HAP-1 (cell line): ENCODE results near the gene SLC26A8.

Source experiments
- DNase-seq, 2 experiments: peaks; one replicate each; pipeline ENCODE4 v3.0.0-alpha.2; 2016 to 2020; ENCODE audit warnings: low spot score in 2 of 2
- H3K27me3 ChIP-seq: fragments of 250-450 bp; sonication (Bioruptor Pico); 2 replicates; pipeline ENCODE4 v1.5.1; 2020; ENCODE audit warnings: low read depth, mild to moderate bottlenecking, moderate library complexity
- H3K36me3 ChIP-seq: fragments of 250-450 bp; sonication (Bioruptor Pico); replicated peaks from 2 replicates; pipeline ENCODE4 v1.5.1; 2020; ENCODE audit warnings: mild to moderate bottlenecking
- H3K4me1 ChIP-seq: fragments of 250-450 bp; sonication (Bioruptor Pico); 2 replicates; pipeline ENCODE4 v1.5.1; 2020; ENCODE audit warnings: mild to moderate bottlenecking
- H3K4me3 ChIP-seq: fragments of 250-450 bp; sonication (Bioruptor Pico); 2 replicates; pipeline ENCODE4 v1.5.1; 2020; ENCODE audit warnings: mild to moderate bottlenecking, moderate library complexity
- H3K9me3 ChIP-seq: fragments of 250-450 bp; sonication (Bioruptor Pico); 2 replicates; pipeline ENCODE4 v1.5.1; 2020; ENCODE audit warnings: mild to moderate bottlenecking, moderate library complexity
- in situ Hi-C: fragments of 300-500 bp; cut with MboI; formaldehyde crosslinking; loops from 3 replicates; pipeline ENCODE4 v1.14.3; 2020; ENCODE audit warnings: low sequenced_read_pairs, inconsistent platforms, mixed read lengths

The SLC26A8 gene

DNA sequence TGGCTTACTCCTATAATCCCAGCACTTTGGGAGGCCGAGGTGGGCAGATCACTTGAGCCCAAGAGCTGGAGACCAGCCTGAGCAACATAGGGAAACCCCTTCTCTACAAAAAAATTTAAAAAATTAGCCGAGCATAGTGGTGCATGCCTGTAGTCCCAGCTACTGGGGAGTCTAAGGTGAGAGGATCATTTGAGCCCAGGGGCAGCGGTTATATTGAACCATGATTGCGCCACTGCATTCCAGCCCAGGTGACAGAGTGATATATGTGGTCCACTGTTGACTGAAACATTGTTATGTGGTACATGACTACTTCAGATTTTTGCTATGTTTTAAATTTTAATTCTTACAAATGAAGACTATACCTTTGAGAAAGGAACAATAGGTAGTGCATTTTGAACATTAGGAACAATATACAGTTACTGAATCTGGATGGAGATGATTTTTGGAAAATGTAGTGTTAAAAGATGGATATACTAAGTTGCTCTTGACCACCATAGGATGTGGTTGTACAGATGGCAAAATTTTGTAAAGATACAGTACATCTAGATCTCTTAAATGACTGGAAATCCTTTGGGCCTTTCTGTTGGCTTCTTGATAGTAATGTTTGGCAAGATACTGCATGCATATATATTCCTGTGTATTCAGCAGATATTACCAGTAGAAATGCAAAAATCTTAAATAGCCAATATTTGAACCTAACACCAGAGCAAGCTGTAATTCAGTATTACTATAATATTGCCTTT, 39.0 kb upstream of the SLC26A8 start:
- Histone ChIP-seq H3K4me3 (no peak overlapping the region), H3K36me3 (peaks cover 13% of the 10 kb centered on the region; the same call in 1 of the 2 replicates), H3K4me1 (no peaks in the 10 kb centered on the region; the same call in 1 of the 2 replicates), H3K27me3 (no peaks in the 10 kb centered on the region), H3K9me3 (no peaks in the 10 kb centered on the region)
- in situ Hi-C loops: no loop called here
- no peak for DNase-seq

DNA sequence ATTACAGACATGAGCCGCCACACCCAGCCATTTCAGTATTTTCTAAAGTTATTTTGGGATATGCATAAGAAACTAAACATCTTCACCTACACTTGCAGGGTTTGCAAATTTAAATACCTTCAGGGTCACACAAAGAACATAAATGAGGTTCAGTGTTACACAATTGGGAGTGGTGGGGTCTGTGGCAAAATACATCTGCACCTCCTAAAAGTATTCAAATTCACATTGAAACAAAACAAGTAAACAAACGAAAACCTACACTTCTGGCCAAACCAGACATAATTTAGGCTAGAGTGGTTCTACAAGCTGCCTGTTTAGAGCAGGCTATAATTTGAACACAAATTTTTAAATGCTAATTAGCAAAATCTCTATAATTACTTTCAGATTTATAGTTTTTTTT, 37.8 kb upstream of the SLC26A8 start:
- H3K9me3 ChIP-seq: no peaks in the 10 kb centered on the region
- in situ Hi-C loops: no loop called here

DNA sequence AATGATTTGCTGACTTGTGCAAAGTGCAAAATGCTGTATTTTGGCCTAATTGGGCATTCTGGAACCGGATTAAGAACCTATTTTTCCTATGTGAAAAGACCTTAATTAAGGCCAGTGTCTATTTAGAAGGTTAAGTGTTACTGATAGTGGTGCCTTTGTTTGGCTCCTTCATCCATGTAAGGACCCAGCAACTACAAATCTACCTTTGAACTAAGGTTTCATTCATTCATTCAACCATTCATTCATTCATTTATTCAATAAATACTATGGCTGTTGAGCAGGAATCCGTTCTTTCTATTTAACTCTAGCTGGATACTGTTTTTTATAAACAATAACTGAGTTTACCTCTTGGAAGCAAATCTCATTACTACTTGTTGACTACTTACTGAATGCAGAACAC, 36.8 kb upstream of the SLC26A8 start:
- H3K4me1 ChIP-seq: no peaks in the 10 kb centered on the region; the same call in 1 of the 2 replicates
- in situ Hi-C loops: no loop called here
- peaks cover 15% of the 10 kb centered on the region; the same call in 1 of the 2 replicates for H3K36me3 ChIP-seq
- no peak for DNase-seq
- H3K9me3 ChIP-seq: no peaks in the 10 kb centered on the region
- H3K4me3 ChIP-seq: no peak overlapping the region
- no peaks in the 10 kb centered on the region for H3K27me3 ChIP-seq

More for the DNA sequence above, 37.8 kb upstream of the SLC26A8 start:
- H3K36me3 ChIP-seq: peaks cover 13% of the 10 kb centered on the region; the same call in 1 of the 2 replicates
- DNase-seq: no peak
- H3K4me3 ChIP-seq: no peak overlapping the region
- no peaks in the 10 kb centered on the region for H3K27me3 ChIP-seq
- no peaks in the 10 kb centered on the region; the same call in 1 of the 2 replicates for H3K4me1 ChIP-seq

DNA sequence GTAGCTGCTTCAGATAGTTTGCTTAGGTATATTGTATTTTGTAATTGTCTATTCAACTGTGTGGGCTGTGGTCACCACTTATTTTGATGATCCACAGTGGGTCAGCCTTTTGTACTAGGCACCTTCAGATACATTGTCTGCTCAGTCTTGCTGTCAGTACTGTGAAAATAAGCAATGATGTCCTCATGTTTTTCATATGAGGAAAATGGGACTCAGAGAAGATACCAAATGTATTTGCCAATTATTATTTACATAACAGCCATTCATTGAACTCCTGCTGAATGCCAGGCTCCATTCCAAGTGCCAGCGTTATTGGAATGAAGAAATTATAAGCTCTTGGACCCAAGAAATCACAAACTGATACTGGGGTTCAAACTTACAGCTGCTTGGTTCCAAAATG, 31.7 kb upstream of the SLC26A8 start:
- H3K4me1 ChIP-seq: no peaks in the 10 kb centered on the region; the same call in 1 of the 2 replicates
- no peaks in the 10 kb centered on the region for H3K9me3 ChIP-seq
- DNase-seq: no peak
- no peak overlapping the region for H3K4me3 ChIP-seq
- peaks cover 18% of the 10 kb centered on the region for H3K36me3 ChIP-seq
- in situ Hi-C loops: no loop called here
- no peaks in the 10 kb centered on the region for H3K27me3 ChIP-seq

DNA sequence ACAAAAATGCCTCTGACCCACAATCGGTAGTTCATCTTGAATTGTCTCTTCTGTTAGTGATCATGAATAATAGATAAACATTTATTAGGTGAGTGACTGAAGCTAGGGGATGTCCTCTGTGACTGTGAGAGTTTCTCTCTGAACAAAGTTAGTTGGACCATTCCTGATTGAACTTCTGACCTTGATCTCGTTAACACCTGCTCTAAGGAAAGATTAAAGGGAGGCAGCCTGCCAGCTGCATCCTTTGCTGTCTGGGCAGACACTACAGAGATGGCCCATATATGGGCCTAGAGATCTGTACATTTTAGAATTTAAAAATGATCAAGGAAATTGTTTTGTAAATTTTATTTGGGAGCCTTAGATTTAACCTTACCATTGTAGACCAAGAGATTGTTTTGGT, 30.5 kb upstream of the SLC26A8 start:
- in situ Hi-C loops: no loop called here
- Histone ChIP-seq H3K27me3 (no peaks in the 10 kb centered on the region), H3K4me1 (no peaks in the 10 kb centered on the region), H3K4me3 (no peak overlapping the region), H3K36me3 (peaks cover 14% of the 10 kb centered on the region), H3K9me3 (no peaks in the 10 kb centered on the region)
- no peak for DNase-seq

DNA sequence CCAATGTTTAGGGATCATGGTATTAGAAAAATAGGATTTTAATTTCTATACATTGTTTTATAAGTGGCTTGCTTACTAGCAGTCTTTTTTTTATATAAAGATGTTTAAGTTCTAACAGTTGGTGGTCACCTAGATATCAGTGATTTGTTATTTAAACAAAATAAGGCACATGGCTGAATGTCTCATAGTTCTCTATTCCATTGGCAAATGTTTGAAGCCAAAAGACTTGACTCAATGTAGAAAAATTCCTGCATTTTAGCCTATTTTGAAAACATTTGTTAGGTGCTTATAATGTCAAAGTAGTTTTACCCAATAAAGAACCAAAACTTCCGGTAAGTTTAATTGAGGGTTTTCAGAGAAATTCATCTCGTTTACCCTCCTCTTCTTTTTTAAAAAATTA, 30.0 kb upstream of the SLC26A8 start:
- in situ Hi-C loops: no loop called here
- no peak for DNase-seq
- Histone ChIP-seq H3K27me3 (no peaks in the 10 kb centered on the region), H3K9me3 (no peaks in the 10 kb centered on the region), H3K4me3 (no peak overlapping the region), H3K4me1 (no peaks in the 10 kb centered on the region), H3K36me3 (peaks cover 8% of the 10 kb centered on the region)

DNA sequence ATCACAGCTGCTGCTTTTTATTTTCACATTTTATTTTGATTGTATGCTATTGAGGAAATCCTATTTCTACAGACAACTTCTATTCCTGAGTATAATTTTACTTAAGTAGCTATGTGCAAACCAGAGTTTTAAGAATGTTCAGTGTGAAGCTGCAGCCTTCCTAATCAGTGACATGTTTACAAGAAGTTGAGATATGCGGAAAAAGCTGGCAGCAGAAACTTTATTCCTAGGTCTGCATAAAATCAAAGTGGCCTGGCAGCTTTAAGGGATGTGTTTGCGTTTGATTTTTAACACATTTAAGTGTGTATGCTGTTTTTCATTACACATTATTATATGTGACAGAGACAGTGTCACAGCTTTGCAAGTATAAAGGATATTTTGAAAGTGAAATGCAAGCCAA, 29.4 kb upstream of the SLC26A8 start:
- Histone ChIP-seq H3K4me1 (no peaks in the 10 kb centered on the region), H3K4me3 (no peak overlapping the region), H3K9me3 (no peaks in the 10 kb centered on the region), H3K36me3 (peaks cover 5% of the 10 kb centered on the region; the same call in 1 of the 2 replicates), H3K27me3 (no peaks in the 10 kb centered on the region)
- in situ Hi-C loops: no loop called here
- DNase-seq: no peak

DNA sequence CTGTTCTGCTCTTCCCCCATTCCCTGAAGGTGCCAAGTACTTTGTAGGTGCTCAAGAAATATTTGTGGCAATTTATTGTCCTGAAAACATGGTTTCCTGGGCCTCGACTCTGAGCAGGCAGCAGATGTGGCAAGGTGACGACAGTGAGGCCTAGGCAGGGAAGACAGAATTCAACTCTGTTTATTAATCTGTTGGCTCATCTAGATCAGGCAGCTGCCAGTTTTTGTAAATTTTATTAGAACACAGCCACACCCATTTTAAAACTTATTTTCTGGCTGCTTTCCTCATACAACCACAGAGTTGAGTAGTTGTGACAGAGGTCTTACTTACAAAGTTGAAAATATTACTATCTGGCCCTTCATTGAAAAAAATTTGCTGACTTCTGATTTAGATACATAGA, 27.7 kb upstream of the SLC26A8 start:
- H3K4me3 ChIP-seq: no peak overlapping the region
- no peak for DNase-seq
- no peaks in the 10 kb centered on the region for H3K27me3 ChIP-seq
- no peaks in the 10 kb centered on the region for H3K9me3 ChIP-seq
- peaks cover 5% of the 10 kb centered on the region; the same call in 1 of the 2 replicates for H3K36me3 ChIP-seq
- in situ Hi-C loops: no loop called here
- no peaks in the 10 kb centered on the region for H3K4me1 ChIP-seq

DNA sequence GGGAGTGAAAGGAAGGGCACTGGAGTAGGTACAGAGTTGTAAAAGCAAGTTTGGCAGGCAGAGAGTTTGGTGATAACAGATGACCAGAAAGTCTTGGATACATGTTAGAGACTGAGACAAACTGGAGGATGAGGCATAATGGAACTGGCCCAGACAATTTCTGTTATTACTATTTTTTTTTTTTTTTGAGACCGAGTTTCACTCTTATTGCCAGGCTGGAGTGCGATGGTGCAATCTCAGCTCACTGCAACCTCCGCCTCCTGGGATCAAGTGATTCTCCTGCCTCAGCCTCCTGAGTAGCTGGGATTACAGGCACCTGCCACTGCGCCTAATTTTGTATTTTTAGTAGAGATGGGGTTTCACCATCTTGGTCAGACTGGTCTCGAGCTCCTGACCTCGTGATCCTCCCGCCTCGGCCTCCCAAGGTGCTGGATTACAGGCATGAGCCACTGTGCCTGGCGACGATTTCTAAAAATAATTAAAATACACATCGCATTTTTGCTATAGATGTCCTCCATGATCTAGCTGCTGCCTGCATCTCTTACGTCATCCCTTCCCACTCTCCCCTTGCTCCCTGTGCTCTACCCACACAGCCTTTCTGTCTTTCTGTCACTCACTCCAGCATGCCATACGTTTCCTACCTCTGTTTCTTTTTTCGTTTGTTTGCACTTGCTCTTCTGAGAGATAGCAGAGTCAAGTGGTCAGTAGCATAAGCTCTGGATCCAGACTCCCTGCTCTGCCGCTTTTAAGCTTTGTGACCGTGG, 26.7 kb upstream of the SLC26A8 start:
- Histone ChIP-seq H3K9me3 (no peaks in the 10 kb centered on the region), H3K27me3 (no peaks in the 10 kb centered on the region), H3K4me3 (no peak overlapping the region), H3K4me1 (no peaks in the 10 kb centered on the region), H3K36me3 (peaks cover 2% of the 10 kb centered on the region; the same call in 1 of the 2 replicates)
- in situ Hi-C loops: no loop called here
- no peak for DNase-seq

DNA sequence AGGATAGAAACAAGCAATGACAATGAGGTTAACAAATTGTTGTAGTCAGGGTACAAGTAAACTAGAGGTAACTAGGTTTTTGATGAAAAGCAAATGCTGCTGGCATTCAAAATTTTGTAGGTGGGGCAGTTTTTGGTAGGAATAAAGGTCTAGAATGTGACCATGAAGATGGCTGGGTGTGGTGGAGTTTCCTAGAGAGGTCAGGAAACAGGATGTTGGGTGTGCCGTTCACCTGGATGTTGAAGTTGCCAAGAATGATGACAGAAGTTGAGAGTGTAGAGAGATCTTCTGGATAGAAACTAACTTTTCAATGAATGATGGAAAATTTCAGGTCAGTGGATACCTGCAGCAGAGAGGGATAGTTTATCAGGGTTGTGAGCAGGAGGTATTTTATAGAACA, 25.9 kb upstream of the SLC26A8 start:
- Histone ChIP-seq H3K9me3 (no peaks in the 10 kb centered on the region), H3K4me1 (no peaks in the 10 kb centered on the region)
- in situ Hi-C loops: no loop called here

DNA sequence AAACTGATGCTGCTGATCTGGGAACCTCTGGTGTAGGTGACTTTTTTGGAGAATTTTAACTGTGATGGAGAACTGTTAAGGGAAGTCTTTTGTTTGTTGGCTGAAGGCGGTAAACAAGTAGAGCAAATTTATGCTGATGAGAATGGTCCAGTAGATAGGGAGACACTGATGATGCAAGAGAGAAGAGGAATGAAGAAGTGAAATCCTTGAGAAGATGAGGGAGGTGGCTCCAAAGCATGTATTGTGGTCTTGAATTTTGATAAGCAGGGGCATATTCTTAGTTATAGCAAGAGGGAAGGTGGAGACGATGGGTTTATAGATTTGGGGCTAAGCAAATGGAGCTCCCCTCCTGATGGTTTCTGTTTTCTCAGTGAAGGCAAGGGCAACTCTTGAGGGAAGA, 25.1 kb upstream of the SLC26A8 start:
- no peak for DNase-seq
- H3K9me3 ChIP-seq: no peaks in the 10 kb centered on the region
- H3K36me3 ChIP-seq: peaks cover 2% of the 10 kb centered on the region; the same call in 1 of the 2 replicates
- H3K27me3 ChIP-seq: no peaks in the 10 kb centered on the region
- no peak overlapping the region for H3K4me3 ChIP-seq
- in situ Hi-C loops: no loop called here
- no peaks in the 10 kb centered on the region for H3K4me1 ChIP-seq

More for the DNA sequence above, 25.9 kb upstream of the SLC26A8 start:
- Histone ChIP-seq H3K4me3 (no peak overlapping the region), H3K27me3 (no peaks in the 10 kb centered on the region), H3K36me3 (peaks cover 2% of the 10 kb centered on the region; the same call in 1 of the 2 replicates)
- DNase-seq: no peak

DNA sequence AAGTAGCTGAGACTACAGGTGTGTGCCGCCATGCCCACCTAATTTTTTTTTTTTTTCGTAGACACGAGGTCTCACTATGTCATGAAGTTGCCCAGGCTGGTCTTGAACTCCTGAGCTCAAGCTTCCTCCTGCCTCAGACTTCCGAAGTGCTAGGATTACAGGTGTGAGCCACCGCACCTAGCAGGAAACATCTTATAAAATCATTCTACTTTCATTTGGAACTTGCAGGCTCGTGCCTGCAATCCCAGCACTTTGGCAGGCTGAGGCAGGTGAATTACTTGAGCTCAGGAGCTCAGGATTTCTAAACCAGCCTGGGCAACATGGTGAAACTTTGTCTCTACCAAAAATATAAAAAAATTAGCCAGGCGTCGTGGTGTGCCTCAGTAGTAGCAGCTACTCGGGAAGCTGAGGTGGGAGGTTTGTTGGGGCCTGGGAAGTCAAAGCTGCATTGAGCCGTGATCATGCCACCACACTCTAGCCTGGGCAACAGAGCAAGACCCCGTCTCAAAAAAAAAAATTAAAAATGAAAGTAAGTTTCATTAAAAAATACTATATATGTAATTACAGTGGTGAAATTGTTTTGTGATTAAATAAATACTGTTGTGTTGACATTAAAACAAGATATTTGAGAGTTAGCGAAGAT, 18.3 kb upstream of the SLC26A8 start:
- in situ Hi-C loops: no loop called here
- no peak for DNase-seq
- H3K27me3 ChIP-seq: no peaks in the 10 kb centered on the region
- H3K9me3 ChIP-seq: no peaks in the 10 kb centered on the region
- no peaks in the 10 kb centered on the region for H3K36me3 ChIP-seq
- no peak overlapping the region for H3K4me3 ChIP-seq
- H3K4me1 ChIP-seq: peaks cover 16% of the 10 kb centered on the region

DNA sequence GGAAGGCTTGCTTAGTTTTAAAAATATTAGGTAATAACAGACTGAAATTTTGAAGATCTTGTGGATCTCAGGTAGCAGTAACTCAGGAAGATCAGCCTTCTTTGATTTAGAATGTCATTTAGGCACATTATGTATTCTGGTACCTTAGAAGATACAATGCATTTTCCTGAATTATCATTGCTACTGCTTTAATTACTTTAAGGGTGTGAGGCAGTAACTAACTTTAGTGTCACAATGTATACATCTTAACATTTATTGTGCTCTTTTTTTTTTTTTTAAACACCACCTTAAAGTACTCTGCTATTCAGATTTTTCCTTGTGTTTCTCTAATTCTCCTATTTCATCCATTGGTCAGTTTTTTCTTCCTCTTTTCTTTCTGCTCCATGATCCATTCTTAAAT, 16.5 kb upstream of the SLC26A8 start:
- peaks cover 16% of the 10 kb centered on the region for H3K4me1 ChIP-seq
- H3K36me3 ChIP-seq: no peaks in the 10 kb centered on the region
- in situ Hi-C loops: no loop called here
- H3K27me3 ChIP-seq: no peaks in the 10 kb centered on the region
- H3K4me3 ChIP-seq: no peak overlapping the region
- no peak for DNase-seq
- no peaks in the 10 kb centered on the region for H3K9me3 ChIP-seq

DNA sequence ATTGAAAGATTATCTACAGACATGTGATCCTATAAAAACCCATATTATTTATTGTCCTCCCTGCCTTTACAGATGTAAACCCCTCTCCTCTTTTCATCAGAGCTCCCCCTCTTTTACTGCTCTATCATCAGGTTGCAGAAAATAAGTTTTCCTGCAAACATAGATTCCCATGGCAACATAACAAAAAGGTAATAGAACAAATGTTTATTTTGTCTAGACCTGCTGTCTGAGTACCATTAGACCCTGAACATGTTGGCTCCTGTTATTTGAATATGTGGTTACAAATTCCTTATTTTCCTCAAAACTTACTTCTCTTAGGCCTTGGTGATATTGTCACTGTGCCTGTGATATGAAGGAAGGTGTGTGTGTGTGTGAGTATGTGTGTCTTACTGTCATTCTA, 14.7 kb upstream of the SLC26A8 start:
- H3K9me3 ChIP-seq: no peaks in the 10 kb centered on the region
- H3K4me3 ChIP-seq: no peak overlapping the region
- no peaks in the 10 kb centered on the region for H3K36me3 ChIP-seq
- peaks cover 20% of the 10 kb centered on the region for H3K4me1 ChIP-seq
- in situ Hi-C loops: no loop called here
- no peaks in the 10 kb centered on the region for H3K27me3 ChIP-seq
- peak in 1 of 2 experiments; percentile 27 for DNase-seq
